Left ventricle myocardium inferior (tissue), 1 donor: ENCODE results near the gene METTL4. TPM values are rescaled to one million over a fixed set of nuclear protein-coding genes. Genes with fewer than 3 reads are reported as not detected.

Experiments used
- DNase-seq: peaks from one replicate; pipeline ENCODE4 v3.0.0-alpha.2; 2020
- H3K27ac ChIP-seq: fragments of 200-600 bp; replicated peaks from 2 replicates; pipeline ENCODE4 v1.8.0; 2021
- H3K27me3 ChIP-seq: fragments of 200-600 bp; 2 replicates; pipeline ENCODE4 v1.8.0; 2021; ENCODE audit warnings: low read depth
- H3K36me3 ChIP-seq: fragments of 200-600 bp; 2 replicates; pipeline ENCODE4 v1.8.0; 2021
- H3K4me1 ChIP-seq: fragments of 200-600 bp; 2 replicates; pipeline ENCODE4 v1.8.0; 2021
- H3K4me3 ChIP-seq: fragments of 200-600 bp; 2 replicates; pipeline ENCODE4 v1.8.0; 2021; ENCODE audit warnings: mild to moderate bottlenecking, moderate library complexity
- H3K9me3 ChIP-seq: fragments of 200-600 bp; replicated peaks from 2 replicates; pipeline ENCODE4 v1.8.0; 2021
- CTCF ChIP-seq: fragments of 200-600 bp; IDR thresholded peaks from 2 replicates; pipeline ENCODE4 v1.8.0; 2021; ENCODE audit warnings: antibody characterized with exemption, mild to moderate bottlenecking, borderline replicate concordance
- intact Hi-C: fragments of 100-400 bp; cut with micrococcal nuclease; formaldehyde crosslinking; loops from one replicate; pipeline ENCODE4 v1.11.0; 2022
- total RNA-seq: library from RNA; stranded (reverse); fragmentation: NEBNext Ultra II Directional; extraction: Animal tissue kit (Norgen Biotek cat#: 25700); gene quantifications from one replicate; pipeline ENCODE4 v1.2.1, GENCODE V29; 2021
- donor health status: DM: no; HTN: yes; CAD: no; lungs with severe emphysema.

Gene METTL4
- total RNA-seq, 1 donor from 2014 or later: 7.8 TPM

- no peak overlapping the region for H3K27ac ChIP-seq
- intact Hi-C loops: no loop called here
Observed at GRCh38 chr18:2522112-2522511, 49.2 kb downstream of the METTL4 start.

GRCh38 chr18:2518473-2518872, 52.8 kb downstream of the METTL4 start:
- Histone ChIP-seq H3K4me1 (peaks cover 24% of the 10 kb centered on the region), H3K9me3 (no peaks in the 10 kb centered on the region), H3K27ac (peak overlapping the region; percentile 15), H3K36me3 (no peaks in the 10 kb centered on the region), H3K27me3 (no peaks in the 10 kb centered on the region), H3K4me3 (no peak overlapping the region)
- no peak for TF ChIP-seq CTCF
- intact Hi-C loops: no loop called here
- no peak for DNase-seq

More at GRCh38 chr18:2522112-2522511, 49.2 kb downstream of the METTL4 start:
- no peak for TF ChIP-seq CTCF
- Histone ChIP-seq H3K36me3 (no peaks in the 10 kb centered on the region), H3K4me3 (no peak overlapping the region), H3K9me3 (no peaks in the 10 kb centered on the region), H3K4me1 (peaks cover 7% of the 10 kb centered on the region), H3K27me3 (no peaks in the 10 kb centered on the region)
- no peak for DNase-seq

GRCh38 chr18:2515908-2516625, 55.2 kb downstream of the METTL4 start:
- Histone ChIP-seq H3K27ac (no peak overlapping the region), H3K4me1 (peaks cover 24% of the 10 kb centered on the region), H3K4me3 (no peak overlapping the region), H3K36me3 (no peaks in the 10 kb centered on the region), H3K27me3 (no peaks in the 10 kb centered on the region), H3K9me3 (no peaks in the 10 kb centered on the region)
- TF ChIP-seq CTCF: no peak
- DNase-seq: no peak
- intact Hi-C loops: no loop called here

- intact Hi-C loops: no loop called here
- no peak for DNase-seq
- H3K4me3 ChIP-seq: no peak overlapping the region
- H3K27me3 ChIP-seq: no peaks in the 10 kb centered on the region
- H3K36me3 ChIP-seq: no peaks in the 10 kb centered on the region
- TF ChIP-seq CTCF: no peak
- H3K4me1 ChIP-seq: peaks cover 24% of the 10 kb centered on the region
- no peak overlapping the region for H3K27ac ChIP-seq
- no peaks in the 10 kb centered on the region for H3K9me3 ChIP-seq
Observed at GRCh38 chr18:2515171-2515787, 56.0 kb downstream of the METTL4 start.

GRCh38 chr18:2513616-2514015, 57.7 kb downstream of the METTL4 start:
- intact Hi-C loops: no loop called here
- Histone ChIP-seq H3K4me1 (peaks cover 21% of the 10 kb centered on the region), H3K27me3 (no peaks in the 10 kb centered on the region), H3K36me3 (no peaks in the 10 kb centered on the region), H3K4me3 (no peak overlapping the region), H3K27ac (no peak overlapping the region), H3K9me3 (no peaks in the 10 kb centered on the region)
- no peak for TF ChIP-seq CTCF
- DNase-seq: no peak
